HPDE6-E6E7 (cell line): ENCODE results near the gene PGBD1.
A peak's percentile ranks its signal among the peaks of the same experiment; 100 is the strongest.

Source experiments
- DNase-seq: peaks from one replicate; pipeline ENCODE4 v3.0.0; 2011; ENCODE audit warnings: missing footprints; ENCODE audit errors: extremely low spot score

The PGBD1 gene

DNA sequence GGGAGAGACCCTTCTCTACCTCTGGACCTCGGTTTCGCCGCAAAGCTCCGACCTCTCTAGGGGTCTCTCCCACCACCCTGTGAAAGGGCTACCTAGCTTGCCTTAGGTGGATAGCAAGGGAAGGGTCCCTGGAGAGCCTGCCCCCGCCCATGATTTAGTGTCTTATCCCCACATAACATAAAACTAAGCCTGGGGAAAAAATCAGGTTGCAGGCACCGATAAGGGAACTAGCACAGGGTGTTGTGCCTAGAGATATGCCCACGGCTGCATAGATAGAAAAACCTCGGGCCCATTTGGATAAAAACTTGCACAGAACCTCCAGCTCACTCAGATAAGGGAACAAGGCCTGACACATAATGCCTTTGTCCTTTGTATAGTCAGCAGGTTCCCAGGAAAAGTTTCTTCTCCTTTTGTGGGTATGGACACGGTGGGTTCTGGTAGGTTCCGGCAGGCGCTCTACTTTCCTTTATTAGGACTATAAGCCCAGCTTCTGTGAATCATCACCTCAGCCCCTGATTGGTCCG lies 53.7 kb downstream of the PGBD1 start:
- DNase-seq = no peak

DNA sequence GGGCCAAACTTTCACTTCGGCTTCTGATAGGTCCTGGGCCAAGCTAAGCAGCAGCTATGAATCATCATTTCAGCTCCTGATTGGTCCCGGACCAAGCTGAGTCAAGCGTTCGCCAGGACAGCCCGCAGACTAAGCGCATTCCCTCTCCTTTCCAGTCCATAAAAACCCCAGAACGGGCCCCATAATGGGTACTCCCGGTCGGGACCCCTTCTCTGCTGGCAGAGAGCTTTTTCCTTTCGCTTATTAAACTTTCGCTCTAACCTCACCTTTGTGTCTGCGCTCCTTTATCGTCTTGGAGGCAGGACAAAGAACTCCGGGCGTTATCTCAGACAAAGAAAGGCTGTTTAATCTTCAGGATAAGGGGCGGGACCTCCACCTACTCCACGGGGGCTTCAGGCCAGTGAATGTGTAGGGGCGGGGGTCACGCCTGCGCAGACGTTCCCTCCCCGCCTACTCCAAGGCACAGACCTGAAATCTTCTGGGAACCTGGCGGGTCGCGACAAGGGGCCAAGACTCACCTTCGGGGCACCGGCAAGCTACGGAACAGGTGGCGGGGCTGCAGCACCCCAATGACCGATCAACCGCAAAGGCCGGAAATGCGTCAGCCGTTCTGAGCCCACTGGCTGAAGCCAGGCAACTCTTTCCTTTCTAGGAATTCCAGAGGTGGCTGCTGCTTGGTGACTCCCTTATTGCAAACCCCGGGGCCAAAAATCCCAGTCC lies 54.4 kb downstream of the PGBD1 start, which contains the start of gene ZSCAN31:
TSS of gene ZSCAN31 (minus strand) at position 585 of the 720 bp plus-strand sequence. CDS start 6,465 bp downstream, outside the sequence.
- peak; percentile 92 for DNase-seq

DNA sequence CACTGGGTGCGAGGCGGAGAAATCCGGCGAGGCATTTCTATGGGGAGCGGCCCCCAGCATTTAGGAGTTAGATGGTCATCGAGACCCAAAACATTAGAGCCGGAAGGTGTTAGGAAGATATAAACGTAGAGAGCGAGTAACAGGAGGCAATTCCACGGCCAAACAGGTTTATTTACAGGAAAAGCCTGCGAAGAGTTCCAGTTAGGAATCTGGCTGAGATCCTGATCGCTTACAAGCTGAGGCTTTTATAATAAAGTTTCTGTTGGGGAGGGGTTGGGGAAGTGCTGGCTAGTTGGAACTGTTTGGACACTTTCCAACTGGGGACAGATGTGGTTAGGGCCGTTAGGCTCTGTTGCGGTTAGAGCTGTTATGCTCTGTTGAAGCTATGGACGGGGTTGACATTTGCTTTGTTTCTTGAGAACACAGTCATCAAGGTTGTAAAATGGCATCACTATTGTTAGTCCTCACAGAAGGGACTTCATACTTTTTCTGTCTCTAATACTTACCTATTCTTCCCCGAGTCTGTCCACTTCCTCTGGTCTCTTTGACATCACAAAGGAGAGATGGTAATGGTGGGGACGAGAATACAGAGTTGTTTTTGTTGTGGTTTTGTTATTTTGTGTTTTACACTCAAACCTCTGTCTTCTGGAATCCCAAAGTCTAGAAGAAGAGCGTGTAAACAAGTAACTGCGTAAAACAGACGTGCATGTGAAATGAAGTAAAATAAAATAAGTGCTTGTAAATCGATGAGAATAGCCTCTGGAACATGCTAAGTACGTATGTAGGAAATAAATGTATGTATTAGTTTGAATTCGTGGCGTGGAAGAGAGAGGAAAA lies 55.1 kb downstream of the PGBD1 start:
- DNase-seq = no peak

DNA sequence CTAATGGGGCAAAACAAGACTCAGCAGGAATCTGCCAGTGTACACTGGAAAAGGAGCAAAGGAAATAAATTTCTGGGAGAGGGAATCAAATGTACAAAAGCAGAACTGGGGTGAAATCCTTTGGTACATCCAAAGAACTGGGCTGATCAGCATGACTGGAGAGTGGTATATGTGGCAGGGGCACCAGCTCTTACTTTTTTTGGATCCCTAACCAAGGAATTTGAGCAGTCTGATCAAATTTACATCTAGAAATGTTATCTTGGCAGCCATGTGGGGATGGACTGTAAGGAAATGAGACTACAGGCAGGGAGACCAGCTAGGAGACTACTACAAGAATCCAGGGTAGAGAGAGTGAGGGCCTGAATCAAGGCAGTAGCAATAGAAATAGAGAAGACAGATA lies 55.7 kb downstream of the PGBD1 start:
- DNase-seq = no peak

DNA sequence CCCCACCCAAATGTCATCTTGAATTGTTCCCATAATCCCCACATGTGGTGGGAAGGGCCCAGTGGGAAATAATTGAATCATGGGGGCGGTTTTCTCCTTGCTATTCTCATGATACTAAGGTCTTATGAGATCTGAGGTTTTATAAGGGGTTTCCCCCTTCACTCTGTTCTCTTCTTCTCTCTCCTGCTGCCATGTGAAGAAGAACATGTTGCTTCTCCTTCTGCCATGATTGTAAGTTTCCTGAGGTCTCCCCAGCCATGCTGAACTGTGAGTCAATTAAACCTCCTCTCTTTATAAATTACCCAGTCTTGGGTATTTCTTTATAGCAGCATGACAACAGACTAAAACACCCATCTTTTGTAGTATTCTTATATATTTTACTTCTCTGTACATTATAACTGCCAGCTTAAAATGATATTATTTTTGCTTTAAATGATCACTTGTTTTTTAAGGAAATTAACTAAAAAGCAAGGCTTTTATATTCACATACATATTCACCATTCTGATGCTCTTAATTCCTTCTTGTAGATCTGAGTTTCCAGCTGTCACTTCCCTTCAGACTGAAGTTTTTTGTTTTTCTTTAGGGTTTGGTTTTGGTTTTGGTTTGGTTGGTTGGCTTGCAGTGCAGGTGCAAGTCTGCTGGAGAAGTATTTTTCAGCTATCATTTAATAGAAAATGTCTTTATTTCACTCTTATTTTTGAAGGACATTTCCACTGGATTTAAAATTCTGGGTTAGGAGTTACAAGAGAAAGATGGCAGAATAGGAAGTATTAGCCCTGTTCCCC lies 59.1 kb downstream of the PGBD1 start:
- DNase-seq = no peak

DNA sequence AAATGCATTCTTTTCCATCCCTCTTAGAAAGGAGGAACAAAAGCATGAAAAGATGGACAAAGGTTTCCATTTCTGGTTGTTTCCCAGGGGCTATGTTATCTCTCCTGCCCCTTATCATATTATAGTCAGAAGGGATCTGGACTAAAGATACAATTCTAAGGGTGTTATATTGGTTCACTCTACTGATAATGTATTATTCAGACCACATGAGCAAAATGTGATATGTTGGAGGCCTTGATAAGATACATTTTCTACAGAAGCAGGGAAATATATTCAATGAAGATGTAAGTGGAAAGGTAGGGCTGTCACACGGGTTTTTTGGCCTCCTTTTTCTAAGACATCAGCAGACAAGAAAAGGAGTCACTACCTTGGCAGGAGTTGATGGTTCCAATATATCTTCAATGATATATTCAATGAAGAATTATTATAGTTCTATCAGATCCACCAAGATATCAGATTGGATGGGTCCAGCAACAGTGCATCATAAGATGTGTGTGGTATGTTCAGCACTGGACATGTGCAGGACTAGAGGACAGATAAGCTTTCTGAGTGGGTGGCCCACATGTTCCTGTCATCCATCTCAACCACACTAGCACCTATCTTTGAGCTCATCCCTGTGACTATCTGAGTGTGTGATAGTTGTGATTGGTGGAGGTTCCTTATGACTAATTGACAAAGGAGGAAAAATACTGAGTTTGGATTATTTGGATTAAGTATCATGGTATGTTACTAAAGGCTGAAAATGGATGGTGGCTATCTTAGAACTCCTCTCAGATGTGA lies 62.7 kb downstream of the PGBD1 start:
- no peak for DNase-seq

DNA sequence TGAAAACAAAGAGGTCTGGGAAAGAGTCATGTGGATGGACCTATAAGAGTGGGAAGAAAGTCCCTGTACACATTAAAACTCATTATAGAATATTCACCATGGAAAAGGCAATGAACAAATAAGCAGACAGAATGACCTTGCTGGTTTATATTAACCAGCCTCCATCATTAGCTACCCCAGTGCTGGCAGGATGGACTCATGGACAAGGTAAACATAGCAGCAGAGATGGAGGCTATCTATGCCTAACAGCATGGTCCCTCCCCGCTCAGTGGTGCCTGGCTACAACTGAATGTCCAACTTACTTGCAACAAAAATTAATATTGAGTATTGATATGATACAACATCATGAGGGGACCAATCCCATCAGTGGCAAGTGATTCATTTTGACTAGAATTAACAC lies 63.8 kb downstream of the PGBD1 start:
- DNase-seq = no peak

DNA sequence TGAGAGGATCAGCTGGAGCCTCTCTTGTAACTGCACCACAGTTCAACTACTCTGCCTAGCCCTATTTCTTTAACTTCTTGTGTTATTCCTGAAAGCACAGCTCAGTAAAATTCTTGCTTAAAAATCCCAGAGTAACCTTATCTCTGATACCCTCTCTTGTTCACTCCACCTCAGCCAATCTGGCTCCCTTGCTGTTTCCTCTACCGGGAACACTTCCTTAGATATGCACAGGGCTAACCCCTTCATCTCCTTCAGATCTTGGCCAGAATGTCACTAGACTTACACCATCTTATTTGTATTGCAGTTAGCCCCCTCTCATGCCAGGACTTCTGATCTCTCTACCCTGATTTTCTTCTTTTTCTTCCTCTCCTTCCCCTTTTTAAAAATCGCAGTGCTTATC lies 65.7 kb downstream of the PGBD1 start:
- DNase-seq = no peak

DNA sequence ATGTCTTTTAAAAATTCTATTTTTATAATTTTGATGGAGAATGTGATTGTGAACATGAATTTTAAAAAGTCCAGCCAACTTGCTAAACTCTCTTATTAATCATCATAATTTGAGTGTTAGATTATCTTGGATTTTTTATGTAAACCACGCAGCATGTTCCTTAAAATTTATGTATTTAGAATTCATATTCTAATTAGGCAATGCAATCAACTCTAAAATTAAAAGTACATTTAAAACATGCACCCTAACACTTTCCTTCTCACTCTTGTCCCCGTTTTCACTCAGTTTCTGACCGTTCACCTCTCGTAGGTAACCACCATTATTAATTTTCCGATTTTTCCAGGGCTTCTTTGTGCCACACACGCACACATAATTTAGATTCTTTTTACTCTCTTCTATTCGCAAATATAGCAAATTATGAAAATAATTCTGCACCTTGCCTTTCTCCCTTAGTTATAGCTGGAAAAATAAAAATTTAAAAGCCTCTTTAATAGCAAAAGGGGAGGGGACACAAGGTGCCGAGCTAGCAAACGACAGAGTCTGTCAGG lies 68.0 kb downstream of the PGBD1 start:
- no peak for DNase-seq

DNA sequence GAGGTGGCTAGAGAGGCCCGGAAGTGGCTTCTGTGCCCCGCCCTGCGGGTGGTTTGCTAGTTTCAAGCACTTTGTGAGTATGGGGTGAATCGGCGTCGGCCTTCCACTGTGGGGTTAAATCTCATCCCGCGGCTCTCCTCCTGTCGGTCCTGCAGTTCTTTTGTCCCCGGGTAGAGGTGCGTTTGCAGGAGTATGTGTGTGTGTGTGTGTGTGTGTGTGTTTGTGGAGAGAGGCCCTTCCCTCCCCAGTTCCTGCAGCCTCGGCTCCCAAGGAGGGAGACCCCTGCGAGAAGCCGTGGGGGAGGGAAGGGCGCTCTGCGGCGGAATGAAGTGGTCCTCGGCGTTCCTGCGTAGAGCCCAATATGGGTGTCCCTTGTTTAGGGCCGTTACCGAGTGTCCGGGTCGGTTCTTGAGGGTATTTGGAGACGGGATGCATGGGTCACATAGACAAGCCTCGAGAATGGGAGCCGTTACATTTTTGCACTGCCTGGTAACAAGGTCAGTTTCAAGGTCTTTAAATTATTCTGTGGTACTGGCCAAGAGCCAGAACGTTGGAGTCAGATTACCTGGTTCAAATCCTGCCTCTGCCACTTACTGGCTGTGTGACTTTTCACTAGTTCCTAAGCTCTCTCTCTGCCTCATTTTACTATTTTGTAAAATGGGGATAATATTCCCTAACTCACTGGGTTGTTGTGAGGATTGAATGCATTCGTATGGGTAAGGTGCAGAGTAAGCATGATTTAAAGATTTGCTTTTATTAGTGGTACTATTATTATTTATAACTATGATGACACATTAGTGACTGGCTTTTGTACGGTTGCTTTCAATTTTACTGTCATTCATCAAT lies 68.7 kb downstream of the PGBD1 start, which contains the start of gene ZKSCAN3:
TSS of gene ZKSCAN3 (plus strand) at position 56 of the 846 bp plus-strand sequence. CDS start 9,640 bp downstream, outside the sequence.
- DNase-seq = peak; percentile 64

DNA sequence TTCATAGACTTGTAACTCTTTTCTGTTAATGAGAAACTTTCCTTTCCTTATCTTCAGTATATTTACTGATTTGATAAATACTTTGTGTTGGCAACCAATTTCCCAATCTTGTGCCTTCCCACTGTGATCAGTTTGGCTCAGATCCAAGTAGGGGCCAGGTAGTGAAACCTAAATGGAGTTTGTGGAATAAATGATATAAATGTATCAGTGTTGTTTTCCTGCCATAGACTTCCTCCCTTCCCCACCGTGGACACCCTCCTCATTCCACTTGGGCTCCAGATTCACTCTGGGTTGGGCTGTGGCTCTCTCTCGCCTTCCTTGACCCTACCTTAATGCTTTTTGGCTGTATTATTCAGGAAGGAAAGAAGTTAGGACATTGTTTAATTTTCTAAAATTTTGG lies 69.7 kb downstream of the PGBD1 start:
- no peak for DNase-seq

DNA sequence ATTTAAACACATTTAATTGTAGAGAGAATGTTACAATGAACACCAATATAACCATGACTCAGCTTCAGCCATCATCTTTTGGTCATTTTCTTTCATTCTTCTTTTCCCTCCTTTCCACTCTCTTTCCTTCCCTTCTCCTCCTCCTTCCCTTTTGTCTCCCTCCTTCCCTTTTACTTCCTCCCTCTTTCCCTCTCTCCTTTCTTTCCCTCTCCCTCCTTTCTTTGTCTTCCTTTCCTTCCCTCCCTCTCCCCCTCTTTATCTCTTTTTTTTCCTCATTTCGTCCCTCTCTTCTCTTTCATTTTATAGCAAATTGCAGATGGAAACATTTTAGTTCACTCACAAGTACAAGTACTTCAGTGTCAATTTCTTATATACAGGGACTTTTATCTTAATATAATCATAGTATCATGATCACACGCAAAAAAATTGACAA lies 70.1 kb downstream of the PGBD1 start:
- no peak for DNase-seq
